ENCODE results near the gene LPP. TPM values are rescaled to one million over a fixed set of nuclear protein-coding genes. Genes with fewer than 3 reads are reported as not detected.

LPP gene
- total RNA-seq, 1 donor from 2014 or later: 184 TPM

DNA sequence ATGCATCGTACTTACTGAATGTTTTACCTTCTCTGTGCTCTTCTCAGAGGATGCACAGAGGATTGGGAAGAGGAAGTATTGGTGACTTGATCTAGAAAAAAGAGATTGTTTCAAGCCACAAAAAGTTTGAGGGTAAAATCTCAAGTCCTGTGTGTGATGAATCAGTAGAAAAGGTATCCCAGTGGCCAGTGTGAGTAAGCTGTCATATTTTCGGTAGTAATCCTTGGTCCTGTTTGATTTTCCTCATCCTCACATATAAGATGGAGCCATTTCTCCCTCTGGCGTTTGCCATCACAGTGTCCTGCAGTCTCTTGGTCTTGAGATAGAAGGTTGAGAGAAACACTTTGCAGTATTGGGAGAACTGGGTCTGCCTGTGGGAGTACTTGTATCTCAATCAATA, 166.8 kb downstream of the LPP start:
- no peak overlapping the region for H3K4me3 Mint-ChIP-seq (ENCODE audit: unreplicated experiment)
- no peaks in the 10 kb centered on the region for H3K9me3 Mint-ChIP-seq (ENCODE audit: unreplicated experiment)
- H3K4me1 Mint-ChIP-seq (ENCODE audit: unreplicated experiment): peaks cover 38% of the 10 kb centered on the region
- H3K27ac Mint-ChIP-seq (ENCODE audit: unreplicated experiment): no peak overlapping the region
- TF ChIP-seq CTCF (IDR thresholded peaks at IDR 0.05): no peak
- DNase-seq (ENCODE audit: extremely low spot score, unreplicated experiment): no peak
- H3K36me3 Mint-ChIP-seq (ENCODE audit: unreplicated experiment): peaks cover 9% of the 10 kb centered on the region
- no peaks in the 10 kb centered on the region for H3K27me3 Mint-ChIP-seq (ENCODE audit: unreplicated experiment)

DNA sequence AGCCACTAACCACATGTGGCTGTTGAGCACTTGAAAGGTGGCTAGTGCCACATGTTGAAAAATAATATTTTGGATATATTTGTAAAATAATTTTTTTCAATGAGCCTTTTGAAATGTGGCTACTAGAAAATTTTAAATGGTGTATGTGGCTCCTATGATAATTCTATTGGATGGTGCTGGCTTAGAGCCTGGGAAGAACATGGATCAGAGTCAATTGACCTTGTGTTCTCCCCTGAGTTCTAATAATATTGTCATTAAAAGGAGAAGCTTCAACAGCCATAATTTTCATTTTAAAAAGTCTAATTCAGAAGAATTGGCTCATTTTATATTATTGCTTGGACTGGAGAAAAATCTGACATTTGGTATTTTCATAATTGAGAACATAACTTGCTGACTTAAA, 167.3 kb downstream of the LPP start:
- Mint-ChIP-seq H3K9me3 (ENCODE audit: unreplicated experiment) (no peaks in the 10 kb centered on the region), H3K27me3 (ENCODE audit: unreplicated experiment) (no peaks in the 10 kb centered on the region), H3K4me1 (ENCODE audit: unreplicated experiment) (peaks cover 39% of the 10 kb centered on the region), H3K36me3 (ENCODE audit: unreplicated experiment) (peaks cover 14% of the 10 kb centered on the region), H3K4me3 (ENCODE audit: unreplicated experiment) (no peak overlapping the region), H3K27ac (ENCODE audit: unreplicated experiment) (peak overlapping the region; percentile 27)
- TF ChIP-seq CTCF (IDR thresholded peaks at IDR 0.05): no peak
- no peak for DNase-seq (ENCODE audit: extremely low spot score, unreplicated experiment)

DNA sequence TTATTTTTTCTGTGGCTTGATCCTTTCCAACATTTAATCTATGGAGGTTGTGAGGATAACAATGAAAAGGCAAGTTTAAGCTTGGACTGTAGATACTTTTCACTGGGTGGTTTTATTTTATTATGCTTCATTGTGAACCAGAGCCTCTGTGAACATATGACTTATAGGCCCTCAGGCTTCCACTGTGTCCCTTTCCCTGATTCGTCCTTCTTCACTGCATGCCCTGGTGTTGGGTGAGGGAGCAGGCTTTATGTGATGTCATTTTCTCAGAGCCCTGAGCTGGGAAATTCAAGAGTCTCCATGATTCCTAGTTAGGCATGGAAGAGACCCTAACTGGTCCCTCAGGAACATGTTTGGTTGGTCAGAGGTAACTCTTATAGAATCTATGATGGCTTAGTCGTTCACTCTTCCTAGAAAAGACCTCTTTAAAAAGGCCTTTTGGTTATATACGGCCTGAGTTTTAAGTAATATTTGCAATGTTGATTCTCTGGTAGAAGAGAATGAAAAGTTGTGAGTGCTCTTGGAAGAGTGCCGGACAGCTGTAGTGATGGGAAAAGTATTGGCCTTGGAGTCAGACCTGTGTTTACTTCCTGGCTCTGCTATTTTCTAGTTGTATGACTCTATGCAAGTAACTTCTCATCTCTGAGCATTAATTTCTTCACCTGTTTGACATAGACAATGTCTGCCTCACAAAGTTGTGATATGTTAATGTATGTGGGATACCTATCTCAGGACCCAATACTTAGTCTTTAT, 168.4 kb downstream of the LPP start:
- no peak overlapping the region for H3K4me3 Mint-ChIP-seq (ENCODE audit: unreplicated experiment)
- no peaks in the 10 kb centered on the region for H3K9me3 Mint-ChIP-seq (ENCODE audit: unreplicated experiment)
- H3K27me3 Mint-ChIP-seq (ENCODE audit: unreplicated experiment): no peaks in the 10 kb centered on the region
- no peak for TF ChIP-seq CTCF (IDR thresholded peaks at IDR 0.05)
- H3K4me1 Mint-ChIP-seq (ENCODE audit: unreplicated experiment): peaks cover 33% of the 10 kb centered on the region
- no peak for DNase-seq (ENCODE audit: extremely low spot score, unreplicated experiment)
- H3K27ac Mint-ChIP-seq (ENCODE audit: unreplicated experiment): no peak overlapping the region
- H3K36me3 Mint-ChIP-seq (ENCODE audit: unreplicated experiment): peaks cover 16% of the 10 kb centered on the region

DNA sequence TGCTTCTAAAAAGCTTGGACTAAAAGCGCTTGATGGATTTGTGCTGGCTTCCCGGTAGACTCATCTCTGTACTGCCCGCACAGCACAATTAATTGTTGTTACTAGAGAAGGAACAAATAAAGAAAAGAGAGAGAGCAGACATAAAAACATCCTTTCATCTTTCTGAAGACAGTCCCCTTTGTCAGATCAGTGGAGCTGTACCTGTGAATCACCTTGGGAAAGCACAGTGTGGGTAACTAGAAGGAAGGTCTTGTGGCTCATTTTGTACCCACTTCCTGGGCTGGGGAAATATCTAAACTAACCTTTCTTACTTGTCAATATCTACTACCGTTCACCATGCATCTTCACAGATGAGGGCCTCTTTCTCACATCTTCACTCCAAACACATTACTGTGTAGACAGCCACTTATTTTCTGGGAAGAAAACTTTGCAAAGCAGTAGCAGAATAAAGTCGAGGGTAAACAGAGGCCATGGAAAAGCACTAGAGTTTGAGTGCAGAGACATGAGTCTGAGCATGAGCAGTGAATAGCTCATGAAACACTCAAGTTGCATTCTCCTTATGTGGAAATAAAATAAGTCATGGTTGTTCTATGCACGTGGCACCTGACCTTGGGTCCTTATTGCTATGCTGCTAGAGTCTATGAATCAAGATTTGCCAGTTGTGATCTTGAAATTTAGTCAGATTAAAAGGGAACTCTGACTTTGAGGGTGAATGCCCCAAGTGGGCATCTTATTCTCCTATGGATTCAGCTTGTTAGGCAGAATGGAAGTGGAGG, 169.3 kb downstream of the LPP start:
- TF ChIP-seq CTCF (IDR thresholded peaks at IDR 0.05): no peak
- no peak for DNase-seq (ENCODE audit: extremely low spot score, unreplicated experiment)
- Mint-ChIP-seq H3K4me3 (ENCODE audit: unreplicated experiment) (no peak overlapping the region), H3K27ac (ENCODE audit: unreplicated experiment) (no peak overlapping the region), H3K27me3 (ENCODE audit: unreplicated experiment) (no peaks in the 10 kb centered on the region), H3K9me3 (ENCODE audit: unreplicated experiment) (no peaks in the 10 kb centered on the region), H3K36me3 (ENCODE audit: unreplicated experiment) (peaks cover 17% of the 10 kb centered on the region), H3K4me1 (ENCODE audit: unreplicated experiment) (peaks cover 28% of the 10 kb centered on the region)

DNA sequence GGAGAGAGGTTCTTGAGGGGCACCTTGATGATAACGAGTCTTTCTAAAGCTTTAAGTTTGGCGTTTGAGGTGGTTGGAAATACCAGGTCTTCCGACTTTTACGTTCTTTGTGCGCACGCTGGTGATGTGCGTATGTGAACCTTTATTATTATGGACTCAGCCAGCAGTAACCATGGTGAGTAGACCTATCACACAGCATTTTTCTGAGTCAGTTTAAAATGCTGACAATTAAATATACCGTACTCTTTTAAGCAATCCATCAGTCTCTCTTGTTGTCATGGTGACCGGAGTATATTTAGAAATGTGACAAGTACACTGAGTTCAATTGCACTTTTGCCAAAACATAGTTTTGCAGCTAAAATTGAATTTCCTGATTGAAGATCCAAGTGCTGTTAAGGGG, 172.2 kb downstream of the LPP start:
- no peak for TF ChIP-seq CTCF (IDR thresholded peaks at IDR 0.05)
- peaks cover 25% of the 10 kb centered on the region for H3K4me1 Mint-ChIP-seq (ENCODE audit: unreplicated experiment)
- H3K27ac Mint-ChIP-seq (ENCODE audit: unreplicated experiment): peak overlapping the region; percentile 32

More for the DNA sequence above, 172.2 kb downstream of the LPP start:
- DNase-seq (ENCODE audit: extremely low spot score, unreplicated experiment): no peak
- H3K4me3 Mint-ChIP-seq (ENCODE audit: unreplicated experiment): no peak overlapping the region
- no peaks in the 10 kb centered on the region for H3K27me3 Mint-ChIP-seq (ENCODE audit: unreplicated experiment)
- peaks cover 26% of the 10 kb centered on the region for H3K36me3 Mint-ChIP-seq (ENCODE audit: unreplicated experiment)
- peaks cover 5% of the 10 kb centered on the region for H3K9me3 Mint-ChIP-seq (ENCODE audit: unreplicated experiment)

All from osteocyte (in vitro differentiated cells).